22Rv1 (cell line): ENCODE measurements around the gene CEP128.

Experiments used
- H3K27ac ChIP-seq: fragments of 450-650 bp; 2 replicates; pipeline ENCODE4 v1.5.1; 2017
- CTCF ChIP-seq: fragments of 450-650 bp; IDR thresholded peaks from 2 replicates; pipeline ENCODE4 v1.5.1; 2017; ENCODE audit warnings: mild to moderate bottlenecking
- ZFX ChIP-seq: fragments of 450-650 bp; IDR thresholded peaks from 2 replicates; pipeline ENCODE4 v1.6.1; 2017; ENCODE audit warnings: antibody characterized with exemption, borderline replicate concordance

The CEP128 gene

GRCh38 chr14:80494769-80495168, 446.8 kb downstream of the CEP128 start:
- H3K27ac ChIP-seq: no peak overlapping the region
- TF ChIP-seq CTCF (no peak), ZFX (no peak)

- H3K27ac ChIP-seq: no peak overlapping the region
- TF ChIP-seq CTCF: no peak
- TF ChIP-seq ZFX: no peak
These were observed 447.9 kb downstream of the CEP128 start for GRCh38 chr14:80493620-80494019.

- no peak overlapping the region for H3K27ac ChIP-seq
- TF ChIP-seq ZFX (no peak), CTCF (no peak)
These were observed 449.9 kb downstream of the CEP128 start for GRCh38 chr14:80491650-80492049.

- TF ChIP-seq CTCF: no peak
- TF ChIP-seq ZFX: no peak
- H3K27ac ChIP-seq: no peak overlapping the region
These were observed 450.4 kb downstream of the CEP128 start for GRCh38 chr14:80491131-80491530.

- no peak for TF ChIP-seq CTCF
- TF ChIP-seq ZFX: no peak
- H3K27ac ChIP-seq: no peak overlapping the region
These were observed 452.0 kb downstream of the CEP128 start for GRCh38 chr14:80489513-80489912.

- no peak for TF ChIP-seq CTCF
- TF ChIP-seq ZFX: no peak
These were observed 455.8 kb downstream of the CEP128 start for GRCh38 chr14:80485764-80486163.

GRCh38 chr14:80483331-80483730, 458.2 kb downstream of the CEP128 start:
- no peak for TF ChIP-seq CTCF
- TF ChIP-seq ZFX: no peak
- H3K27ac ChIP-seq: no peak overlapping the region

More at GRCh38 chr14:80485764-80486163, 455.8 kb downstream of the CEP128 start:
- no peak overlapping the region for H3K27ac ChIP-seq
